OCI-LY1 (cell line): Measurements from ENCODE around the gene ABCA13.

Experiments used
- CTCF ChIP-seq: fragments of 200-600 bp; sonication (generic), shearing (Covaris generic); IDR thresholded peaks from 2 replicates; pipeline ENCODE4 v1.5.1; 2017; ENCODE audit warnings: mild to moderate bottlenecking, antibody characterized with exemption, low read length, moderate library complexity, mixed read lengths
- EZH2 ChIP-seq: fragments of 200-600 bp; sonication (generic), shearing (Covaris generic); IDR thresholded peaks from 2 replicates; pipeline ENCODE4 v1.8.0; 2017; ENCODE audit warnings: borderline replicate concordance, mixed run types, mild to moderate bottlenecking, antibody characterized with exemption, low read length, moderate library complexity, mixed read lengths

- no peak for TF ChIP-seq CTCF
- TF ChIP-seq EZH2, result no peak
Measured at GRCh38 chr7:48351900-48352299, 180.6 kb downstream of the ABCA13 start.
